Measurements from ENCODE around the gene PCSK2. TPM values are rescaled to one million over a fixed set of nuclear protein-coding genes. Genes with fewer than 3 reads are reported as not detected.

PCSK2 gene
- total RNA-seq, 1 donor from 2014 or later: 28.7 TPM

DNA sequence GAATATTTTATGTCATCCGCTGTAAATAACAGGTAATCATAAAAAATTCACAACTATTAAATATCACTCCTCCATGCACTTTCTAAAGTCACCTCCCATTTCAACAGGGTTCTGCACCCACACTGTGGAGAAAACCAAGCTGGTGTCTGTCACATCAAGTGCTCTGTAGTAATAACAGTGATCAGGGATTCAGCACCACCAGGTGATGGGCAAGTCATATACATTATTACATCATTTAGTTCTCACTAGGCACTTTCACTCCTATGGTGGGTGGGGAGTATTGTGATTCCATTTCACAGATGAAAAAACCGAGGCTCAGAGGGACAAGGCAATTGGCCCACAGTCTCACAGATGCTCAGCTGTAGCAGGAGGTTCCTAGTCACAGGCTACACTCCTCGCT lies 295.7 kb downstream of the PCSK2 start:
- DNase-seq: no peak
- Mint-ChIP-seq H3K4me1 (ENCODE audit: low read depth, unreplicated experiment) (no peaks in the 10 kb centered on the region), H3K36me3 (ENCODE audit: unreplicated experiment) (no peaks in the 10 kb centered on the region), H3K27me3 (ENCODE audit: unreplicated experiment) (peaks cover 3% of the 10 kb centered on the region), H3K4me3 (ENCODE audit: unreplicated experiment) (no peak overlapping the region), H3K27ac (ENCODE audit: unreplicated experiment) (no peak overlapping the region), H3K9me3 (ENCODE audit: unreplicated experiment) (peaks cover 5% of the 10 kb centered on the region)
- TF ChIP-seq, protein P1, sequence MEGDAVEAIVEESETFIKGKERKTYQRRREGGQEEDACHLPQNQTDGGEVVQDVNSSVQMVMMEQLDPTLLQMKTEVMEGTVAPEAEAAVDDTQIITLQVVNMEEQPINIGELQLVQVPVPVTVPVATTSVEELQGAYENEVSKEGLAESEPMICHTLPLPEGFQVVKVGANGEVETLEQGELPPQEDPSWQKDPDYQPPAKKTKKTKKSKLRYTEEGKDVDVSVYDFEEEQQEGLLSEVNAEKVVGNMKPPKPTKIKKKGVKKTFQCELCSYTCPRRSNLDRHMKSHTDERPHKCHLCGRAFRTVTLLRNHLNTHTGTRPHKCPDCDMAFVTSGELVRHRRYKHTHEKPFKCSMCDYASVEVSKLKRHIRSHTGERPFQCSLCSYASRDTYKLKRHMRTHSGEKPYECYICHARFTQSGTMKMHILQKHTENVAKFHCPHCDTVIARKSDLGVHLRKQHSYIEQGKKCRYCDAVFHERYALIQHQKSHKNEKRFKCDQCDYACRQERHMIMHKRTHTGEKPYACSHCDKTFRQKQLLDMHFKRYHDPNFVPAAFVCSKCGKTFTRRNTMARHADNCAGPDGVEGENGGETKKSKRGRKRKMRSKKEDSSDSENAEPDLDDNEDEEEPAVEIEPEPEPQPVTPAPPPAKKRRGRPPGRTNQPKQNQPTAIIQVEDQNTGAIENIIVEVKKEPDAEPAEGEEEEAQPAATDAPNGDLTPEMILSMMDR (IDR thresholded peaks at IDR 0.05; ENCODE audit: partially characterized antibody, unreplicated experiment): no peak

- no peak overlapping the region for H3K4me3 Mint-ChIP-seq (ENCODE audit: unreplicated experiment)
- DNase-seq: no peak
- H3K9me3 Mint-ChIP-seq (ENCODE audit: unreplicated experiment): peaks cover 5% of the 10 kb centered on the region
- no peaks in the 10 kb centered on the region for H3K36me3 Mint-ChIP-seq (ENCODE audit: unreplicated experiment)
- peaks cover 3% of the 10 kb centered on the region for H3K27me3 Mint-ChIP-seq (ENCODE audit: unreplicated experiment)
- H3K4me1 Mint-ChIP-seq (ENCODE audit: low read depth, unreplicated experiment): no peaks in the 10 kb centered on the region
- TF ChIP-seq, protein P1 (IDR thresholded peaks at IDR 0.05; ENCODE audit: partially characterized antibody, unreplicated experiment): no peak
- H3K27ac Mint-ChIP-seq (ENCODE audit: unreplicated experiment): no peak overlapping the region
Measured at GRCh38 chr20:17523326-17523725, 296.5 kb downstream of the PCSK2 start.

DNA sequence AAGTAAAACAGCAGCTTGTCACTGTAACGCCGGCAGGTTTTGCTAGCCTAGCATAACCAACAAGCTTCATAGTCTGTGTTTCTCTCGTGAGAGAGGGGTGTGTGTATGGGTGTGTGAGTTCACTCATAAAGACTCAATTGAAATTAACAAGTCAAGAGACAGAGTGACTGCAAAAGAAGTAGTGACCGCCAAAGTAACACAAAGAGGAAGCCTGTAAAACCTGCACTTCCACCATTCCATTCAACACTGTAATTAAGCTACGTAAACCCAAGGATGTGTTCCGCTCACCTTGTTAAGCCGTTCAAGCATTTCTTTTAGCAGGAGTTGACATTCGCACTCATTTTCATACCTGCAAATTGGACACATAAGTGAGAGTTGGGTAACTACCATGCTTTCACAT lies 297.7 kb downstream of the PCSK2 start:
- TF ChIP-seq, protein P1 (IDR thresholded peaks at IDR 0.05; ENCODE audit: partially characterized antibody, unreplicated experiment): no peak
- Mint-ChIP-seq H3K27me3 (ENCODE audit: unreplicated experiment) (peaks cover 3% of the 10 kb centered on the region), H3K27ac (ENCODE audit: unreplicated experiment) (no peak overlapping the region), H3K9me3 (ENCODE audit: unreplicated experiment) (peaks cover 5% of the 10 kb centered on the region), H3K4me3 (ENCODE audit: unreplicated experiment) (no peak overlapping the region), H3K36me3 (ENCODE audit: unreplicated experiment) (peaks cover 4% of the 10 kb centered on the region), H3K4me1 (ENCODE audit: low read depth, unreplicated experiment) (no peaks in the 10 kb centered on the region)
- no peak for DNase-seq

GRCh38 chr20:17525132-17525531 lies 298.3 kb downstream of the PCSK2 start:
- Mint-ChIP-seq H3K9me3 (ENCODE audit: unreplicated experiment) (peaks cover 5% of the 10 kb centered on the region), H3K4me1 (ENCODE audit: low read depth, unreplicated experiment) (no peaks in the 10 kb centered on the region), H3K4me3 (ENCODE audit: unreplicated experiment) (no peak overlapping the region), H3K27me3 (ENCODE audit: unreplicated experiment) (peaks cover 3% of the 10 kb centered on the region), H3K27ac (ENCODE audit: unreplicated experiment) (no peak overlapping the region), H3K36me3 (ENCODE audit: unreplicated experiment) (peaks cover 4% of the 10 kb centered on the region)
- no peak for DNase-seq
- TF ChIP-seq, protein P1 (IDR thresholded peaks at IDR 0.05; ENCODE audit: partially characterized antibody, unreplicated experiment): no peak

DNA sequence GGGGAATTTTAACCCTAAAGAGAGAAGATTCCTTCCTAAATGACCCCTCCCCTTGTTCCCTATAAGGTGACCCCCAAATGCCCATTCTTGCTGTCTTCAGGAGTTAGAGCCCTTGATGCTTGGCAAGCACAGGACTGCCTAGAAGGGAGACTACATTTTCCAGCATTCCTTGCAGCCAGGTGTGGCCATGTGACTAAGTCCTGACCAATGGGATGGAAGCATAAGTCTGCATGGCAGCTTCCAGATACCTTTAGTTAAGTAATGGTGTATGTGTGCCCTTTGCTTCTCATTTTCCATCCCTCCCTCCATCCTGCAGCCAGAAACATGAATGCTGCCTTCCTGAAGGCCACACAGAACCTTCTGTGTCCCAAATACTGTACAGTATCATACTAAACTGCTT lies 298.8 kb downstream of the PCSK2 start:
- no peak overlapping the region for H3K4me3 Mint-ChIP-seq (ENCODE audit: unreplicated experiment)
- peaks cover under 1% of the 10 kb centered on the region for H3K27me3 Mint-ChIP-seq (ENCODE audit: unreplicated experiment)
- TF ChIP-seq, protein P1 (IDR thresholded peaks at IDR 0.05; ENCODE audit: partially characterized antibody, unreplicated experiment): no peak
- no peaks in the 10 kb centered on the region for H3K4me1 Mint-ChIP-seq (ENCODE audit: low read depth, unreplicated experiment)
- H3K9me3 Mint-ChIP-seq (ENCODE audit: unreplicated experiment): peaks cover 8% of the 10 kb centered on the region
- no peak for DNase-seq
- H3K27ac Mint-ChIP-seq (ENCODE audit: unreplicated experiment): no peak overlapping the region
- H3K36me3 Mint-ChIP-seq (ENCODE audit: unreplicated experiment): peaks cover 4% of the 10 kb centered on the region

Measured in glutamatergic neuron (in vitro differentiated cells).